CD4-positive, alpha-beta T cell treated with Interleukin-4 for 4 hours (primary cell): Measurements from ENCODE around the gene SZT2.
"Not testable (repeated sequence)": the region's sequence is repeated elsewhere in the genome, so short reads cannot be mapped to it uniquely, and the experiment has no call there.

ENCODE experiments used
- DNase-seq: peaks from one replicate; pipeline ENCODE4 v3.0.0-alpha.2; 2020

The SZT2 gene

DNA sequence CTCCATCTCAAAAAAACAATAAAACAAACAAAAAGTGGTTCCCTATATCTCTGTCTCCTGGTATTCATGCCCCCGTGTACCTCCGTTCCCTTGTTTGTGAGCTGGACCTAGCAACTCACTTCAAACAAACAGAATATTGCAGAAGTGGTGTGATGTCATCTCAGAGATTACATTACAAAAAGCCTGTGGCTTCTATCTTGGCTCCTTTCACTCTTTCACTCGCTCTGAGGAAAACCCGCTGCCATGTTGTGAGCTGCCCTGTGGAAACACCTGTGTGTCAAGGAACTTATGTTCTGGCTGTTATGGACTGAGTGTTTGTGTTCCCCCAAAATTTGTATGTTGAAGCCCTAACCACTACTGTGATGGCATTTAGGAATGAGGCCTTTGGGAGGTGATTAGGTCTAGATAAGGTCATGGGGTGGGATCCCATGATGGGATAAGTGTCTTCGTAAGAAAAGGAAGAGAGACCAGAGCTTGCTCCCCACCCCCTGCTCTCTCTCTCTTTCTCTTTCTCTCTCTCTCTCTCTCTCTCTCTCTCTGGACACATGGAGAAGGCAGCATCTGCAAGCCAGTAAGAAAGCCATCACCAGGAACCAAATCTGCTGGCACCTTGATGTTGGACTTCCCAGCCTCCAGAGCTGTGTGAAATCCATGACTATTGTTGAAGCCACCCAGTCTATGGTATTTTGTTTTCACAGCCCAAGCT, 71.4 kb downstream of the SZT2 start:
- DNase-seq, result no peak

GRCh38 chr1:43463479-43463878, 73.8 kb downstream of the SZT2 start:
- DNase-seq, result no peak

DNA sequence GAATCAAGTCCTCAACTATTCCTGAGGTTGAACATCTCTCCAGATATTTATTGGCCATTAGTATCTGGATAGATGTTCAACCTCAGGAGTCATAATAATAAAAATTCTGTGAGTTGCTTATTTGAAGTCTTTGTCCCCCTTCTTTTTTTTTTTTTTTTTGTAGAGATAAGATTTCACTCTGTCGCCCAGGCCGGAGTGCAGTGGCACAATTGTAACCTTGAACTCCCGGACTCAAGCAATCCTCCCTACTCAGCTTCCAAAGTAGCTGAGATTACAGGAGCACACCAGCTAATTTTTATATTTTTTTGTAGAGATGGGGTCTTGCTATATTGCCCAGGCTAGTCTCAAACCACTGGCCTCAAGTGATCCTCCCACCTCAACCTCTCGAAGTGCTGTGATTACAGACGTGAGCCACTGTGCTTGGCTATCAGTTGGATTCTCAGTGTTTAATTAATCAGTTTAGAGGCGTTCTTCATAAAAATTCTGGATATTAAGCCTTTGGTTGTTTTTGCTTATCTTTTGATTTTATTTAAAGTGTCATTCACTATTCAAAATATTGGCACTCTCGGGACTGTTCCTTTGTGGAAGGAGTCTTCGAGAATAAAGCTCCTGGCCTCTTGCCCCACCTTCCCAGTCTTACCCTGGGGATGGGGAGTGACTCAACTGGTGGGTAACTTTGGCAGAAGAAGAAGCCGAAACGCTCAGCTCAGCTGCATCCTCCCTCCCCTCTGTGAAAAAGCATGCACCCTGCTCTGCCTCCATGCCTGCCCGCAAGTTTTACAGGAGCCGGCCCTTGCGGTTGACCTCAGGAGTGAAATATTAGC, 75.2 kb downstream of the SZT2 start:
- DNase-seq, result no peak

GRCh38 chr1:43465505-43466067, 75.9 kb downstream of the SZT2 start:
- DNase-seq, result no peak

- DNase-seq, result no peak
These were observed 76.7 kb downstream of the SZT2 start for GRCh38 chr1:43466403-43466802.

DNA sequence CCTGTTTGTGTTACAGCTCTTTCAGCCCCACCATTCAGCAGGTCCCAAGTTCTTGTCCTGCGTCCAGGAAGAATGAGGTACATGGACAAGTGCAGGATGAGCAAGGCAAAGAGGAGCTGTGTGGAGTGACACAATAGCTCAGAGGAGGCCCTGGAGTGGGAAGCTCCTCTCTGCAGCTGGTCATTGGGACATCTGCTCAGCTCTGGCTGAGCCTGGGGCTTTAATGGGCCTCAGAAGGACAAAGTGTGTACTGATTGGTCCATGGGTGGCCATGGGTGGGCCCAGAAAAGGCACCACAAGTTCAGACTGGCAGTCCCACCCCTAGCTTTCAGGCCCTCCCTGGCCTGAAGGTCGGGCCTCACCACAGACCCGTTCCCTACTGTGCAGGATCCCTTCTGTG, 78.7 kb downstream of the SZT2 start:
- DNase-seq, result no peak

GRCh38 chr1:43469932-43470331, 80.2 kb downstream of the SZT2 start:
- DNase-seq, result no peak

DNA sequence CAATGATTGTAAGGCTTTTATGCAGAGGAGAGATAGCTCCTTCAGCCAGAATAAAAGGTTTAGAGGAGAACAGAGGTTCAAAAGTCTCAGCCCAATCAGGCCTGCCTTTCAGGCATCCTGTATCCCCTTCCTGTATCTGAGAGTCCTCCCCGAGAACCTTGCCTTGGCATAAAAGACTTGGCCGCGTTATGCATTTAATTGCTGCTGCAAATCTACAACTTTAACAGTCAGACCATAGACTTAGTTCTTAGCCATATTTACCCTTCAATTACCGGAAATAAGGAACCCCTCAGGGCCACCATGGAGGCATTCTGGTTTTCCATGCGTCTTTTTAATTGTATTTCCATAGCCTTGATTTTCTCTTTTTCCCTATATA, 82.4 kb downstream of the SZT2 start:
- DNase-seq, result no peak

DNA sequence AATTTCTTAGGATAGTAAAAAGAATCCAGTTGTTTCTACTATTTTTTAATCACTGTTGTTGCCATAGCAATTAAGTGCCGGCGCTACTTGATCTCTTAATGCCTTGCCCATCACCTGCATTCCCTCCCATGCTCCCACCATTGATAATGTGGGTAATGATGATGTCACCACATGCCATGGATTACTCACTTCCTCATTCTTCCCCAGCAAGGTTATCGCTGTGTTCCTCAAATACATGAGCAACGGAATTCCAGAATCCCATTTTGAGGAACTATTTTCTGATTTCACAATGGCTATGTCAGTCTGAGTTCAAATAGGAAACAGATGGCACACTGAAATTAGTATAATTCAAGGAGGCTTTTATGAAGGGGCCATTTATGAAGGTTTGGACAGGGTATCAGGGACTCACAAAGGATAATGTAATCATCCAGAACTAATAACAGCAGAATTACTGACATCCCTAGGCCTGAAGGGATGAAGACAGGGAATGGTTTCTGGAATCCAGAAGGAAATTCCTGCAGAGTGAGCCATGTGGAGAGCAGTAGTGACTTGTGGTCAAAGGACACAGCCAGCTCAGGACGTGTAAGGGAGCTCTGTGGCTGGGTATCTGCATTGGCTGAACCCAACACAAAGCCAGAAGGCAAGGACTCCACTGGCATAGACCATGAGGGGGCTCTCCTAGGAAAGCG, 82.9 kb downstream of the SZT2 start:
- not testable (repeated sequence) for DNase-seq

DNA sequence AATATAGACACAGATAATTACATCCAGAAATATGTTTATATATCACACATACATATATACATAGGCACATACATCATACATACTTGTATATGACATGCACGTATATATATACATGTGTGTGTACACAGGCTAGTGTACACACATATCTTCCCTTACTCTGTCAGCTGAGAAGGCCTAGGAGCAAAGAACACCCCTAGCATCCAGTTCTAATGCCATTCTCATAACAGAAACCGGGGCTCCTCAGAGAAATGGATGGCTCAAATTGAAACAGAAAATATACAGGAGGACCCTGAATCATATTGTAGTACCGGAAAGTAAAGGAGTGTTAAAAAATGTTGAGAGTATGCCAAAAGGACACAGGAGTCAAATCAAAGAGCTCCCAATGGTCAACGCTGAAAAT, 83.8 kb downstream of the SZT2 start:
- DNase-seq, result no peak

DNA sequence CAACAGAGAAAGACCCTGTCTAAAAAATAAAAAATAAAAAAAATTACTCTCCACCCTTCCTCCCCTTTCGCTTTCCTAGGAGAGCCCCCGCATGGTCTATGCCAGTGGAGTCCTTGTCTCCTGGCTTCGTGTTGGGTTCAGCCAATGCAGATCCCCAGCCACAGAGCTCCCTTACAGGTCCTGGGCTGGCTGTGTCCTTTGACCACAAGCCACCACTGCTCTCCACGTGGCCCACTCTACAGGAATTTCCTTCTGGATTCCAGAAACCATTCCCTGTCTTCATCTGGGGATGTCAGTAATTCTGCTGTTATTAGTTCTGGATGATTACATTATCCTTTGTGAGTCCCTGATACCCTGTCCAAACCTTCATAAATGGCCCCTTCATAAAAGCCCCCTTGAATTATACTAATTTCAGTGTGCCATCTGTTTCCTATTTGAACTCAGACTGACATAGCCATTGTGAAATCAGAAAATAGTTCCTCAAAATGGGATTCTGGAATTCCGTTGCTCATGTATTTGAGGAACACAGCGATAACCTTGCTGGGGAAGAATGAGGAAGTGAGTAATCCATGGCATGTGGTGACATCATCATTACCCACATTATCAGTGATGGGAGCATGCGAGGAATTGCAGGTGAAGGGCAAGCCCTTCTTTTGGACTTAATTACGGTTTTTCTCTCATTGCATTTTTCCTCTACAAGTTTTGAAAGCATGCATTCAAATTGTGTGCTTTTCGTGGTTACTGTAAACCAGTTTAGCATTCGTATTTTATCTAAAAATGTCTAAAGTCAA, 86.1 kb downstream of the SZT2 start:
- DNase-seq, result not testable (repeated sequence)

DNA sequence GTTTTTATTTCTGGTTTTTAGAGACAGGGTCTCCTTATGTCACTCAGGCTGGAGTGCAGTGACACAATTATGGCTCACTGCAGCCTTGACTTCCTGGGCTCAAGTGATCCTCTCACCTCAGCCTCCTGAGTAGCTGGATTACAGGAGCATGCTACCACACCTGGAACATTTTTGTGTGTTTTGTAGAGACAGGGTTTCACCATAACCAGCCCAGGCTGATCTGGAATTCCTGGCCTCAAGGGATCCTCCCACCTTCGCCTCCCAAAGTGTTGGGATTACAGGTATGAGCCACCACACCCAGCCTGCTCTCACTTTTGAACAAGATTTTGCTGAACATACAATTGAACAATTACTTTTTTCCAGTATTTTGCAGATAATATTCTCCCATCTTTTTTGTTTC, 88.0 kb downstream of the SZT2 start:
- no peak for DNase-seq

DNA sequence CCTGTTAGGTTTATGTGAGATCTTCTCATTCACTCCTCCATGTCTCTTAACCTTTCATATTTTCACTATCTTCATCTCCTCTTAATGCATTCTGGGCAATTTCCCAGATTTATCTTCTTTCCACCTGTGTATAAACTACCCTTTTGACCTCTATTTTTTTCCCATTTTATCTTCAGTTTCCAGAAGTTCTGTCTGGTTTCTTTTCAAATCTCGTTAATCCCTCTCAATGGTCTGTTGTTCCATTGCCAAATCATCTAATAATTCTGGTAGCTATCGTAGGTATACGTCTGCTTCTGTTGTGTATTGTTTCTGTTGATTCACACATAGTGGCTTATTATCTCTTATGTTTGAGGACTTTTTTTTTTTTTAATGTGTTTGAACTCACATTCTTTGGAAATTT, 89.7 kb downstream of the SZT2 start:
- DNase-seq, result no peak

DNA sequence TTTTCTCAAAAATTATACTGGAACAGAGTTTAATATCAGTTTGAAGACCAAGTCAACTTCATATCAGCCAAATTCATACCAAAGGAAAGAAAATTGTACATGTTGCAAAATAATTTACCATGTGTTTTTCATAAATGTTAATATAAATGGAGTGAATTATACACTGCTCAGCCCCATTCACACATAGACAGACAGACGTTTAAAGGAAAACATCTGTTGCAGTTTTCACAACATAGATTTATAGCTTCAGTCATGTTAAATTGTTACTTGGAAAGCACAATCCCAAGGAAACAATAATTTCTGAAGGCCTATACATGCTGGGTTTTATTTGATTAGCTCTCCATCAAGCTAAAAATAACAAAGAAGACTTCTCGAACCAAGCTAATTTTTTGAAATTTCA, 91.8 kb downstream of the SZT2 start:
- no peak for DNase-seq

- no peak for DNase-seq
These were observed 92.5 kb downstream of the SZT2 start for GRCh38 chr1:43482215-43482614.

DNA sequence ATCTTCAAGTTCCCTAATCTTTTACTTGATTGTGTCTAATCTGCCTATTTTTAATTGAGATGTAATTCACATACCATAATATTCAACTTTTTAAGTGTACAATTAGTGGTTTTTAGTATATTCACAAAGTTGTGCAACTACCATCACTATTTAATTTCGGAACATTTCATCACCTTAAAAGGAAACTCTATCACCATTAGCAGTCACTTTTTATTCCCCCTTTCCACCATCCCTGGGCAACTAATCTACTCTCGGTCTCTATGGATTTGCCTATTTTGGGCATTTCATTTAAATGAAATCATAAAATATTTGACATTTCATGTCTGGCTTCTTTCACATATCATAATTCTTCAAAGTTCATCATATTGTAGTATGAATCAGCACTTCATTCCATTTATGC, 94.7 kb downstream of the SZT2 start:
- DNase-seq, result no peak

DNA sequence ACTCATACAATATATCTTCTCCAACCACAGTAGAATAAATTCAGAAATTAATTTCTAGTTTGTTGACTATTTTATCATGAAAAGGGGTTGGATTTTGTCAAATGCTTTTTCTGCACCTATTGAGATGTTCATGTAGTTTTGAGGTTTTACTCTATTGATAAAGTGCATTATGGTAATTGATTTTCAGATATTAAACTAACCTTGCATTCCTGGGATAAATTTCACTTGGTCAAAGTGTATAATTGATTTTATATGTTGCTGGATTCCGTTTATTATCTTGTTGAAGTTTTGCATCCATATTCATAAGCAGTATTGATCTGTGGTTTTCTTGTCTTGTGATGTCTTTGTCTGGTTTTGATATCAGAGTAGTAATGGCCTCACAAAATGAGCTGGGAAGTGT, 98.5 kb downstream of the SZT2 start:
- DNase-seq, result no peak

- DNase-seq, result no peak
These were observed 101.4 kb downstream of the SZT2 start for GRCh38 chr1:43491061-43491460.

DNA sequence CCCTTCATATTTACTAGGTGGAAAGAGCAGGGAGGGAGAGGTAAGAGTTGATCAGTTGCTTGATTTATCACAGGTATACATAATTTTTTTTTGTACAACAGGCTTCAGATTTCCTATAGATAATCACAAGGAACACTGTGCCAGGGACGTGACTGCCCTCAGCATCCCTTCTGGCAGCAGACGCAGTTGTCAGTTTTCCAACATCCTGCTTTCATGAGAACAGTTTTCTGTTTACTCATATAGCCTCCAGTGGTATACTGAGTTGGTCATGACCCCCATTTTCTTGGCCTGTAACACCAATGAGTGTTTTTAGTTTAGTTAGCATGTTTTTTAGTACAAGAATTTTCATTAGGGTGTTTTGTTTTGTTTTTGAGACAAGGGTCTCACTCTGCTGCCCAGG, 103.1 kb downstream of the SZT2 start:
- DNase-seq, result no peak

- no peak for DNase-seq
These were observed 104.2 kb downstream of the SZT2 start for GRCh38 chr1:43493661-43494450.

GRCh38 chr1:43495204-43495603, 105.5 kb downstream of the SZT2 start:
- DNase-seq, result no peak

DNA sequence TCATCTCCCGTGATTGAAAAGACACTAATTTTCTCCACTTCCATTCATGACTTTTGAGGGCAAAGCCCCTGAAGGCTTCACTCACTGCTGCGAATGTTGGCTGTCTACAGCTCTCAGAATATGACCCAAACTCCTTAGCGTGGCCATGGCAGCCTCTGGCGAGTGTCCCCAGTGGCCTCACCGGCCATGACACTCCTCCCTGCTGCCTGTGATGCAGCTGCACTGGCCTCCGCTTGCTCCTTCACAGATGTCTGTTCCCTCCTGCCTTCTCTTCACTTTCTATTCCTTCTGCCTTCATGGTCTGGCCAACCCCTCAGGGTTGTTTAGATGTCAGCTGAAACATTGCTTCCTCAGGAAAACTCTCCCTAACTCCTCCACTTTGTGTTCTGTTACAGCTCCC, 110.2 kb downstream of the SZT2 start:
- no peak for DNase-seq
